ENCODE results near the gene YY1.
"Not testable (repeated sequence)": the region's sequence is repeated elsewhere in the genome, so short reads cannot be mapped to it uniquely, and the experiment has no call there.

The YY1 gene

GRCh38 chr14:100286484-100287191 is 47.7 kb downstream of the YY1 start:
- no peak for TF ChIP-seq CTCF (IDR thresholded peaks at IDR 0.05)
- Histone ChIP-seq H3K27ac (no peak overlapping the region), H3K4me3 (no peak overlapping the region)
- peak; percentile 62 for DNase-seq (ENCODE audit: low spot score)

- Histone ChIP-seq H3K4me3 (no peak overlapping the region), H3K27ac (no peak overlapping the region)
- DNase-seq (ENCODE audit: low spot score) = no peak
- no peak for TF ChIP-seq CTCF (IDR thresholded peaks at IDR 0.05)
Measured at GRCh38 chr14:100287202-100287997, 48.5 kb downstream of the YY1 start.

- H3K27ac ChIP-seq; H3K4me3 ChIP-seq; DNase-seq (ENCODE audit: low spot score): not testable (repeated sequence)
Measured at GRCh38 chr14:100287998-100288295, 49.0 kb downstream of the YY1 start.

DNA sequence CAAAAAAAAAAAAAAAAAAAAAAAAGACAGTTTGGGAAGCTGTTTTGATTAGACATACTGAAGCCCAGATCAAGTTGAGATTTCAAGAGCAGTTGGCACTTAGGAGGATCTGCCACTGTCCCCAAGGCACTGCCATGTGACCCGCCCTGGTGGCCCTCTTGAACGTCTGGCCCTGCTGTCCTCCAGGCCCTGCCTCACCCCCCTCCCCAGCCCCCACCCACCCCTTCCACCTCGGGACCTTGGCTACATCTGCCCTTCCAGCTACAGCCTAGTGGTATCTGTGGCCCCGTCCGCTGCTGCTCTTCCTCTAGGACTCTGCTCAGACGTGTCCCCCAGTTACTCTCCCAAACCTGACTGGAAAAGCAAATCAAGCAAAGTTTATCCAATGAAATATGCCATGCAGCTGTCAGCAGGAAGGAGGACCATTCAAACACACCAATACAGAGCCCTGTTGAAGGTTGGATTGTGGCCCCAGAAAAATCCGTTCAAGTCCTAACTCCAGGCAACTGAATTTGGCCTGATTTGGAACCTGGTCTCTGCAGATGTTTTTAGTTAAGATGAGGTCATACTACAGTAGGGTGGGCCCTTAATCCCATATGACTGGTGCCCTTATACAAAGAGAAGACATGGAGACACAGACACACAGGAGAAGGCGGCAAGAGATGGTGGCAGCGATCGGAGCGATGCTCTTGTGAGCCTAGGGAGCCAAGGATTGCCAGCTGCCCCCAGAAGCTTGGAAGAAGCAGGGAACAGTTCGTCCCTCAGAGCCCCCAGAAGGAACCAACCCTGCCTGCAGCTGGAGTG is 49.6 kb downstream of the YY1 start:
- Histone ChIP-seq H3K27ac (no peak overlapping the region), H3K4me3 (no peak overlapping the region)
- no peak for TF ChIP-seq CTCF (IDR thresholded peaks at IDR 0.05)
- peak; percentile 62 for DNase-seq (ENCODE audit: low spot score)

GRCh38 chr14:100289916-100290606 is 51.1 kb downstream of the YY1 start:
- peak; percentile 55 for DNase-seq (ENCODE audit: low spot score)
- Histone ChIP-seq H3K27ac (no peak overlapping the region), H3K4me3 (no peak overlapping the region)
- TF ChIP-seq CTCF (IDR thresholded peaks at IDR 0.05) = no peak

GRCh38 chr14:100290607-100291304 is 51.8 kb downstream of the YY1 start:
- no peak overlapping the region for H3K27ac ChIP-seq
- DNase-seq (ENCODE audit: low spot score) = peak; percentile 65
- TF ChIP-seq CTCF (IDR thresholded peaks at IDR 0.05) = no peak
- H3K4me3 ChIP-seq = no peak overlapping the region

Data from coronary artery (tissue), 2 donors.